ENCODE results near the gene MED15.

GRCh38 chr22:20503816-20504215 is 3.6 kb upstream of the MED15 start:
- TF ChIP-seq ZFX (IDR thresholded peaks at IDR 0.05; ENCODE audit: borderline replicate concordance) (no peak), CTCF (IDR thresholded peaks at IDR 0.05) (no peak)

All from 22Rv1 (cell line).